Bronchial epithelial cell (primary cell): ENCODE data around the gene B3GALT4. TPM values are rescaled to one million over a fixed set of nuclear protein-coding genes. Genes with fewer than 3 reads are reported as not detected.

ENCODE experiments used
- DNase-seq: peaks from one replicate; pipeline ENCODE4 v3.0.0-alpha.2; 2010; ENCODE audit warnings: low read depth
- FAIRE-seq: peaks from 2 replicates; lab custom pipeline; 2011; peaks lifted over from hg19 to GRCh38; lab: Jason Lieb, UNC
- H3K27me3 ChIP-seq: 2 replicates; pipeline ENCODE4 v1.5.1; 2011; ENCODE audit warnings: low read length; ENCODE audit not compliant: control insufficient read depth, insufficient read depth
- H3K36me3 ChIP-seq: 2 replicates; pipeline ENCODE4 v1.5.1; 2011; ENCODE audit warnings: low read length; ENCODE audit not compliant: control insufficient read depth, insufficient read depth
- H3K4me3 ChIP-seq: 2 replicates; pipeline ENCODE4 v1.5.1; 2011; ENCODE audit warnings: mild to moderate bottlenecking, low read depth, low read length, control low read depth
- CTCF ChIP-seq: IDR thresholded peaks from 2 replicates; pipeline ENCODE4 v1.5.1; 2011; ENCODE audit warnings: mild to moderate bottlenecking, moderate library complexity, low read length, control low read depth, inconsistent platforms; ENCODE audit not compliant: insufficient read depth, severe bottlenecking
- total RNA-seq: library from RNA; depleted of rRNA; stranded (reverse); fragments of >200 nt; gene quantifications from 2 replicates; pipeline ENCODE4 v1.2.1, GENCODE V29; 2014

The B3GALT4 gene
- 3.9 and 16.9 TPM in 2 replicates for total RNA-seq

GRCh38 chr6:33276864-33277662, at the start of gene B3GALT4:
Gene B3GALT4 (plus strand): TSS chr6:33277123. CDS start chr6:33277420, 297 bp downstream.
- Histone ChIP-seq H3K36me3 (peaks cover 35% of the 10 kb centered on the region), H3K27me3 (no peaks in the 10 kb centered on the region), H3K4me3 (peak within 1 kb of the TSS; percentile 52)
- peak; percentile 65 for TF ChIP-seq CTCF
- FAIRE-seq (no peak), DNase-seq (peak; percentile 81)

GRCh38 chr6:33235221-33235634, 41.7 kb upstream of the B3GALT4 start:
- H3K4me3 ChIP-seq, result no peak overlapping the region
- no peak for TF ChIP-seq CTCF
- H3K27me3 ChIP-seq, result peaks cover 4% of the 10 kb centered on the region
- DNase-seq (no peak), FAIRE-seq (no peak)
- no peaks in the 10 kb centered on the region for H3K36me3 ChIP-seq

GRCh38 chr6:33236328-33236727, 40.6 kb upstream of the B3GALT4 start:
- no peak overlapping the region for H3K4me3 ChIP-seq
- TF ChIP-seq CTCF, result no peak
- peaks cover 6% of the 10 kb centered on the region for H3K27me3 ChIP-seq
- H3K36me3 ChIP-seq, result no peaks in the 10 kb centered on the region
- FAIRE-seq, result no peak
- DNase-seq, result no peak

- peaks cover 6% of the 10 kb centered on the region for H3K27me3 ChIP-seq
- no peak overlapping the region for H3K4me3 ChIP-seq
- FAIRE-seq (no peak), DNase-seq (no peak)
- no peaks in the 10 kb centered on the region for H3K36me3 ChIP-seq
- TF ChIP-seq CTCF, result no peak
Measured at GRCh38 chr6:33236852-33237251, 40.1 kb upstream of the B3GALT4 start.

GRCh38 chr6:33237741-33238140, 39.2 kb upstream of the B3GALT4 start:
- Histone ChIP-seq H3K4me3 (no peak overlapping the region), H3K27me3 (peaks cover 6% of the 10 kb centered on the region), H3K36me3 (no peaks in the 10 kb centered on the region)
- TF ChIP-seq CTCF, result no peak
- DNase-seq (no peak), FAIRE-seq (no peak)
